Measurements from ENCODE around the gene BBOX1.

The BBOX1 gene

DNA sequence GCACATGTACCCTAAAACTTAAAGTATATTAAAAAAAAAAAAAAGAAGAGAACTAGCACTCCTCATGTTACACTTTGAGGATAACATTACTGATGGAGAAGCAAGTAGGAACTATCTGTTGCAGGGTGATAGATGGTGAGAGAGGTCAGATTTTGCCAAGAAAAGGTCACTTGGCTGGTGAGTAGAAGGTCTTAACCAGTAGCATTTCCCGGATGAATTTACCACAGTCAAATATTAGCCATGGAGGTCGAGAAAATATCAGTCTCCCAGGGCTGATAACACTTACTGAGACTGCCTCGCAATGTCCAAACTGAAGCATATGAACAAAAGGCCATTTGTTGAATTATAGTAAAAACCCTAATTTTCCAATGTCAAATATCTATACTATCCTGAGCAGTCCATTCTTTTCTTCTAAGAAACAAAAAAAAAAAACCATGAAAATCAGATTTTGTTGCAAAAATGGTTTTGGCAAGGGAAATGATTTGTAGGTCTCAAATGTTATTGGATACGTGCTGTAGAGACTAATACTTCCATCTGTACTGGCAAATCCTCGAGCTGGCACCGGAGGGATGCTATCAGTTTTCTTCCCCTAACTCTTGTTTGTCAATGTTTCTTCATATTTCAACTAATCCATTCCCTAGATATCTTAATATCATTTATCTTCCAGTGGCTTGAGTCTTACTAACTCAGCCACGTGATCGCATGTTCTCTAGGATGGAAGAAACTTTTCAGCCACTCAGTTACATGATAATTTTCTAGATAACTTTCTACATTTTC, 14.5 kb upstream of the BBOX1 start:
- DNase-seq = no peak

DNA sequence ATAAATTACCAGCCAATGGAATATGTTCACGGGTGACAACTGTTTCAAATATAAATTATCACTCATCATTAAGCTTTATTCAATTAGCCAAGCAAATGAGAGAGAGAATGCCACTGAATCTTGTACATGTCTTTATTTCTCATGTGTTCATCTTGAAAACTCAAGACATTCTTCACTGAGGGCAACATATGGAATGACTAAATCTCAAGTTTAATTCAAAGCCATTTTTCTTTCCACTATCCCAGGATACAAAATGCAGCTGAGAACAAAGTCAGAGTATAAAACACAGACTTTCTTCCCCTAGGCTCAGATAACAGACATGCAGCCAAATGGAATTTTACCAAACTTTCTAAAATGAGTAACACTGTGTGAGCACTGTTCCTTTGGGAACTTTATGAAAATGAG, 12.1 kb upstream of the BBOX1 start:
- DNase-seq = no peak

DNA sequence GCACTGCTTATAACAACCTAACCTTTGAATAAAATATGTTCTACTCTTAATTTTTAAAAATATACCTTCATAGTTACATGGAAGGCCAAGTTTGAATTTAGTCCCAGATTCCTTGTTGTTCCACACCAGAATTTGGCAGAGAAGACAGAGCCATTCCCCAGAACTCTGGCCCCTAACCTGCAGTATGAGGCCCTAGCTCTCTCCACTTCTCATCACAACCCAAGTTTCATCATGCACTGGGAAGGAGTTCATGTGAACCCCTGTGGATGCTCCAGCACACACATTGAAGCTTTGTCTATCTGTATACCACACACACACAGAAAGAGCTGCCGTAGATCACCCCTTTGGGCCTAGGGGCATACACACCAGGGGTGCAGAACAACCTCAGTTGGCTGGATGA, 10.6 kb upstream of the BBOX1 start:
- no peak for DNase-seq

DNA sequence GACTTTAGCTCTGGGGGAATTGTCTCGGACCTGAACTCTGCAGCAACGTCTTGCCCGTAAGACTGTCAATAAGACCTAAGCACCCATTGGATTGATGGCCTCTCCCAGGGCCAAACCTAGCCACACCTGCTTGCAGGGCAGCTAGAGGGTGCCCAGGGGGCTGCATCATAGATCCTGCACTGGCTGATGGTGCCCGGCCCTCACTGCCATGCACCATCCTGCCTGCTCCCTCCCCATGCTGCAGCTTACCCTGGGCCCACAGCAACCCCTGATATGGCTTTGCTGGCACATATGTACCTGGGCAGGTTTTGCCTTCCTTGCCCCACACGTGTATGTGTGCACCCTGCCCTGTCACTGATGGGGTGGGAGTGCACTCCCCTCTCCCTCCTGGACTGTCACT, 8.9 kb upstream of the BBOX1 start:
- no peak for DNase-seq

DNA sequence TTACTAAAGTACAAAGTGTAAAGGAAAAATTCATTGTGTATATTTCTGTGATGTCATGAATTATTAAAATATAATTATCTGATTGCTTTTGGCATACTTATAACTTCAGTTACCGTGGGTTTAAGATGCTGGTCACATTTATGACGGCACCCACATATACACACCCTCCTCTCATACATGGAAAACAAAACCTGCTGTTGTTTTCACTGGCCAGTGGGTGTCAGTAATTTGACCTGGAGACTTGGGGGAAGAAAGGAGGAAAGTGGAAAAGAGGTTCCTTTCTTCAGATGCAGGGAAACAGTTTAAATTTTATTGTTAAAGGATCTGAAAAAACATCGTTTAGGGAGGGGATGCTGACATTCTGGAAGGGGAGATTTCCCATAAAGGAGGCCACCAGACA, 742 bp upstream of the BBOX1 start:
- no peak for DNase-seq

DNA sequence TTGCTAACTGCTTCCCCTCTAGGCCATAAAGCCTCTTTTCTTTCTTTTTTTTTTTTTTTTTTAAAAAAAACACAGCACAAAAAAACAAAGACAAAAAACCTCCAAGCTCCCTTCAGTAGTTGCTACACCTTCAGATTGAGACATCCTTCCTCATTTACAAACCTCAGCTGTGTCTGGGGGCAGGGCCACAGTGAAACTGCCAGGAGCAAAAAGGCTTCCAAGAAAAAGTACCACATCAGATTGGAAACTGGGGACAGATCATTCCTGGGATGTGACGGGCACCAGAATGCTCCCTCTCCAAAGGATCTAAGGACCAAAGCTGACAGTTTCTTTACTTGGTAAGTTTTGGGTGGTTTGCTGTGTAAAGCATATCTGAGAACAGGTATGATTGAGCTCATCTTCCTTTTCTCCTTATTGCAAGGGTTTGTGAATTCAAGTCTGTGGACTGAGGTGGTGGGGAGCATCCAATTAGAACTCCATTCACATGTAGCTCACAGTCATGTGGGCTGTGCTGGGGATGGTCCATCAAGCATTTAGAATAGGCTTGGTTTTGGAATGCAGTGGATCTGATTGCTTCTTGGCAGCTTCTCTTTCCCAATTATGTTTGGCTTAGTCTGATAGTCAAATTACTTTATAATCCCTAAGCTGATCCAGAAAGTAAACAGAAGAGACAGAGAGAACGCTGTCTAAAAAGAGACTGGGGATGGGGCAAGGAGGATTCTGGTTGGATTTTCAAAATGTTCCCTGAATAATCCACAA, 705 bp downstream of the BBOX1 start:
- no peak for DNase-seq

DNA sequence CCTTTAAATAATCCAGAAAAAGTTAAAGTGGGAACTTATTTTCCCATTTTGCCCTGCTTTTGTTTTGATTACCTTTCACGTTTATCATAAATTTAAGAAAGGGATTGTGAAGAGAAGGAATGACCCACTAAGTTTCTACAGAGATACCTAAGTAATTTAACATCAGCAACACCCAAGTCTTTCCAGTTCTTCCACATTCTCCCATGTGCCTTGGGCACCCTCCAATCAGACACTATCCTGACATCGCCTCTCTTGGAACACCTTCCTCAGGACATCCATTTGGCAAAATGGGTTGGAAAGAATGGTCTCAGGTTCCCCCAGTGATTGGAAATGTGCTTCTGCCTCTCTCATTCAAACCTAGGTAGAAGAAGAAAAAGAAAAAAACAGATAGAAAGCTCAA, 6.3 kb downstream of the BBOX1 start:
- no peak for DNase-seq

DNA sequence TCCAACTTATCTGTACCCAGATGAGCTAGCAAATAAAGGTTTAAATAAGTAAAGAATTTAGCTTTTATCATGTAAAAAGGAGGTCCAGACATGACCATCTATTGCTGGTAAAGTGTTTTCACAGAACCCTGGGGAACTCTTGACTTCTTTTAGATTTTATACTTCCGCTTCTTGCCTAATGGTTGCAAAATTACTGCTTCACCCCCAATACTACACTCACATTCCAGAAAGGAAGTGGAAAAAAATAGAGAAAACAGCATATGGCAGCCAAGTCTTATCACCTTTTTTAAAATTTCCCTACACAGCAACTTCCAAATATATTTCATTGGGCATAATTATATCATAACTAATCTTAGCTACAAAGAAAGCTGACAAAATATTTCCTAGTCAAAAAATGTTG, 12.1 kb downstream of the BBOX1 start:
- DNase-seq = no peak

DNA sequence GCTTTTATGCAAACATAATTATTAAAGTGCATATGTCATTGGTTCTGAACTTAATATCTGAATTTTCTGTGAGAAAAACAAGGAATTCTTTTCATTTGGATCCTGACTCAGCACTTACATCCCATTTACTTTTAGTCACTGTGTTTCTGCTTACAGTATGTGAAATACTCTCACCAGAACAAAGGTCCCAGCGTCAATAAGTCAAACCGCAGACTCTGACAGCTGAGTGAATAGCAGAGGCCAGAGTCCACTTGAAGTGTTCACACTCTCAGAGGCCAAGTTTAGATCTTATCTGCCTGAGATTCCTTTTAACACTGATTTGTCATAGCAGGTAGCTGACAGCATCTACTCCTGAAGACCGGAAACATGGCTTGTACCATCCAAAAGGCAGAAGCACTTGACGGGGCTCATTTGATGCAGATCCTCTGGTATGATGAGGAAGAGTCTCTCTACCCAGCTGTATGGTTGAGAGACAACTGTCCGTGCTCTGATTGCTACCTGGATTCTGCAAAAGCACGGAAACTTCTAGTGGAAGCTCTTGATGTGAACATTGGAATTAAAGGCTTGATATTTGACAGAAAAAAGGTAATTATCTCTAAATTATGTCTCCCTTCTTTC, 14.6 kb downstream of the BBOX1 start:
- DNase-seq = peak; percentile 31 to 33

DNA sequence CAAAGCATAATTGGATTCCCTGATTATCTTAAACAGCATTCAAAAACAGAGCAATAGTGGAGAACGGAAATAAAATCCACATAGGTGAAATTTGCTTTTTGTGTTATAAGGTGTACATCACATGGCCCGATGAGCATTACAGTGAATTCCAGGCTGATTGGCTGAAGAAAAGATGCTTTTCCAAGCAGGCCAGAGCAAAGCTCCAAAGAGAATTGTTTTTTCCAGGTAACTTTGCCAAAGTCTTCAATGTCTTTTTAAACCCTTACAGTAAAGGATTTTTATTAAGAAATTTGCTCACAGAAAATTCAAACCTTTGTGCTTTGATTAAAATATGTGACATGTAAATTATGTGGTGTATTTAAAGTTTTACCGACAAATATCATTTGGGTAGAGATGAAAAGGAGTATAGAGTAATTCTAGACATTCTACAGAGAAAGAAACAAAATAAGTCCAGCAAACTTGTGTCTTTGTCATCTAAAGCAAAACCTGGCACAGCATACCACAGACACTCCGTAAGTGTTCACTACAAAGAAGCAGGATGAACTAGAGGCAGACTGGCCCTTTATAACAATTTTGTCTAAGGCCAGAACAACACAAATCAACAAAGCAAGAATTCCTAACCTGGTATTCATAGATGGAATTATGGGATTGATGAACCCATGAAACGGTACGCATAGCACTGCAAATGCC, 16.6 kb downstream of the BBOX1 start:
- DNase-seq = no peak

DNA sequence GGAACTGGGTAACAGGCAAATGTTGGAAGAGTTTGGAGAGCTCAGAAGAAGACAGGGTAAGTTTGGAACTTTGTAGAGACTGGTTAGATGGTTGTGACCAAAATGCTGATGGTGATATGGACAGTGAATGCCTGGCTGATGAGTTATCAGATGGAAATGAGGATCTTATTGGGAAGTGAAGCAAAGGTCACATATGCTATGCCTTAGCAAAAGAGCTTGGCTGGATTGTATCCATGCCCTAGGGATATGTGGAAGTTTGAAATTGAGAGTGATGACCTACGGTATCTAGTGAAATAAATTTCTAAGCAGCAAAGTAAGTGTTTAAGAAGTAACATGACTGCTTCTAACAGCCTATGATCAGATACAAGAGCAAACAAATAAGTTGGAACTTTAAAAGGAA, 17.8 kb downstream of the BBOX1 start:
- no peak for DNase-seq

DNA sequence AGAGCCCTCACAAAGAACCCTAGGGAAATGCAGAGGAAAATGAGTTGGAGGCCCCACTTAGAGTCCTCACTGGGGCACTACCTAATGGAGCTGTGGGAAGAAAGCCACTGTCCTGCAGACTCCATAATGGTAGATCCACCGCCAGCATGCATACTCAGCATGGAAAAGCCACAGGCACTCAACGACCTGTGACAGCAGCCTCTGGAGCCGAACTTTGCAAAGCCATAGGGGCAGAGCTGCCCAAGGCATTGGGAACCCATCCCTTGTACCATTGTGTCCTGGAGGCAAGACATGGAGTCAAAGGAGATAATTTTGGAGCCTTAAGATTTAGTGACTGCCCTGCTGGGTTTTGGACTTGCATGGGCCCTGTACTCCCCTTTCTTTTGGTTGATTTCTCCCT, 18.8 kb downstream of the BBOX1 start:
- no peak for DNase-seq

DNA sequence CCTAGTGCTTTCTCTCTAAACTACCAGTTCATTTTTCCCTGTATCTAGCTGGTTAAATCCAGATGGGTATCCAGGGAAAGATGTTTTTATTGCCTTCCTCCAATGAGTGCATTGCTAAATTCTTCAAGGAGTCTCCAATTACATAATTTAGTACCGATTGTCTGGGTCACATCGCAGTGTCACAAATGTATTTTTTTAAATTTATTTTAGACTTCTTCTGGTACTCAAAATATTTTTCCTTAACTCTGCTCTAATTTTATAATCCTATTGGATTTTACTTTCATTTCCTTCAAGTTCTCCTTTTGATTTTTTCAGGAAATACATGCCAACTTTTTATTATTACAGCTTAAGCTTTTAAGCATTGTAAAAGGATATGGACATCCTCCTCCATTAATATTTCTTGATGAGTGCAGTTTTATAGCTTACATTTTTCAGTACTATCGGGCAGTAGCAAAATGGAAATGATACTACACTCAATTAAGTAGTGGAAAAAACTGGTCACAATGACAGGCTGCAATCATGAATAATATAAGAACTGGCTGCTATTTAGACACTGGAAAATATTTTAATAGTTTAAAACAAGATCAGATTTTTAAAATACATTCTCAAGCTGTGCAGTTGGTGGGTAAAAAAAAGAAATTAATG, 20.3 kb downstream of the BBOX1 start:
- no peak for DNase-seq

DNA sequence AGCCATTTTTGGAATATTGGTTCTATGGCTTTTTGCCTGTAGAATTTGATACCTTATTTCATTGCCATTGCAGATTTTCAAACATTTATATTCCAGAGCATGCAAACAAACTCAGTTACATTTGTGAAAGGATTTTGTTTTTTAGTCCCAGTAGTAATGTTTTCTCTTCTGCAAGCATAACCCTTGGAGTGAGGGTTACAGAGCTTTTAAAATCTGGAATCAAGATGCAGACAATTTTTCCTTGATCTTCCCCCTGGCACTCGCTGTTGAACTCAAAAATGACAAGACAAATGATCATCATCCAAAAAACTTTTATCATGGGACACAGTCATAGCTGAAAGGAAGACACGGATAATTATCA, 20.8 kb downstream of the BBOX1 start:
- no peak for DNase-seq

DNA sequence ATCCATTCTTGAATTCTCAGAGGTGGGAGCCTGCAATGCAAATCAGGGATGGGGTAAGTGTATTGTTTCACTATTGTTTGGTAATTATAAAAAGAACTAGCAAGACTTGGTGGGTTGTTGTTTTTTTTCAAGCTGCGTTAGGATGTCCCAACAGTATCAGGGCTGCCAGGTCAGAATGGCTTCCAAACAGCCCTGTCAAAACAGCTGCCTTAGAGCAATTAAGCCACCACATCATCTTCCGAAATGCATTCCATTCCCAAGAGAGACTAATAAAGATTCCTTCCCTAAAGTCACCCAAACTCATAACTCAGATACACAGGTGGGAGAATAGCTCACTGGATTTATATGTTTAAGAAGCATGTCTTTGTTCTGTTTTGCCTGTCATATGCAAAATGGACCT, 23.5 kb downstream of the BBOX1 start:
- DNase-seq = no peak

DNA sequence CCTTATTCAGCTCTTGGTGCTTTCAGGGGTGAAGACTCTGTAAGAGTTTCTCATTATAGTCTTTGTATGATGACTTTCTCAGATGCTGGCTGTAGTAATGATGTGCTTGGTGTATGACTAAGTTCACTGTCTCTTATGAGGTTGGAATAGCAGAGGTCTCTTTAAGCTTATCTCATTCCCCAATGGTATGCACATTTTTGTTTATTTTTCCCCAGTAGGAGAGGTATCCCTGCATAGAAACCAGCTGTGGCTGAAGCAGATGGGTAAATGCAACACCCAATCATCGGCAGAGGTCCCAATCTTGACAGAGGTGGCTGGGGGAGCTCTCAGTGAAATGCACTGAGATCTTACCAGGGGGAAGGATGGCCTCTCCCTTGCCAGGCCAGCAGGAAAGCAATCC, 34.6 kb downstream of the BBOX1 start:
- no peak for DNase-seq

DNA sequence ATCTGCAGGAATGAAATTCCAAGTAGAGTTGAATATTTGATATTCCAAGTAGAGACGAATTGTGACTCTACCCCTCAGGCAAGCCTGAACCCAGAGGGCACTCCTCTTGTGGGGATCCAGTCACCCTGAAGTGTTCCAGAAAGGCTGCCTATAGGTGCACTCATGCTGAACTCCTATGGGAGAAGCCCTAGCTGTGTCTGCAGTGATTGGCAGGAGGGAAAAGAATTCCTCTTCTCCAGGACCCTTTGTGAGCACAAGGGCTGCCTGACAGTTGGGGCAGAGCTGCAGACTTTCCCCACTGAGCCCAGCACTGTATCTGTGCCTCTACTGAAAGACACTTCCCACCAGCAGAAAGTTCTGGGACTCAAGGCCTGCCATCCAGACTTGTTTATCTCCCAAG, 35.0 kb downstream of the BBOX1 start:
- DNase-seq = no peak

DNA sequence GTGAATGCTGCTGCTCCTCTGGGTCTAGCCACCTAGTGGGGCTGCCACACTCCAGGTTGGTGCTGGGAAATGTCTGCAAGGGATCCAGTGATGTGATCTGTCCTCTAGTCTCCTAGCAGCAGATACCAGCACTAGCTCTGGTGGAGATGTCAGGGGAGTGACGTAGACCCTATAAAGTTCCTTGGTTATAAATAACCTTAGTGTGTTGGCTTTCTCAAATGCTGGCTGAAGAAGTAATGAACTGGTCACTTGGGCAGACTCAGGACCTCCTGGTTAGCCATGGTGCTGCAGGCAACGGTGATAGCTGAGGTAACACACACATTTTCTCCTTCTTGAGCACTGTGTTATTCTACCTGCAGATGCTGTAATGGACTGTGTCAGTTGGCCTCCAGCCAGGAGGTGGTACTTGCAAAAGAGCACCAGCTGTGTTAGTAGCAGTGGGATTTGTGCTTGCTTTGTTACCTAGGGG, 35.5 kb downstream of the BBOX1 start:
- peak; percentile 22 to 26 for DNase-seq

DNA sequence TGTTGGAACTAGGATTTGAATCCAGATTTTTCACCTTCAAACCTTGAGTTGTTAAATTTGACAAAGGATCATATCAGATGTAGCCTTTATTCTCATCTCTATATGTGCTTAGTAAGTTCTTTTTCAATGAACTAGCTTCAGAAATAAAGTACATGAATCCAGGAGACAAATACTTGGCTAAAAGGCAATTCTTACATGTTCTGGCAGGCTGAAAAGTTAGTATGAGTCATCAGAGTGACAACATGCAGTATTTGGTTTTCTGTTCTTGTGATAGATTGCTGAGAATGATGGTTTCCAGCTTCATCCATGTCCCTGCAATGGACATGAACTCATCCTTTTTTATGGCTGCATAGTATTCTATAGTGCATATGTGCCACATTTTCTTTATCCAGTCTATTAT, 40.4 kb downstream of the BBOX1 start:
- DNase-seq = no peak

DNA sequence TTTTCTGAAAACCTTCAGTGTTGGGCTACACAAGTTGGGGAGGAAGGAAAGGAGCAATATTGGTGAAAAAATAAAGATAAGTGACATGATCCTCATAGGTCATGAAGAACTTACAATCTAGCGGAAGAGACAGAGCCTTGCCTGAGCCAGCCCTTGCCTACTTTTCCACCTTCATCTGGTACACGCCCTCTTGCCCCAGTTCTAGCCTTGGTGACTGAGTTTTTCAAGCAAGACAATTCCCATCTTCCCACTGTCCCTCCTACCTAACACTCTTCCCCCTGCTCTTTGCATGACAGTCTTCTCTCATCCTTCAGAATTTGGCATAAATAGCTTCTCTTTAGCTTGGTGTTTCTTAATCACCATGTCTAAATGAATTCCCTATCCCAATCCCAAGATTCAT, 42.6 kb downstream of the BBOX1 start:
- DNase-seq = no peak

DNA sequence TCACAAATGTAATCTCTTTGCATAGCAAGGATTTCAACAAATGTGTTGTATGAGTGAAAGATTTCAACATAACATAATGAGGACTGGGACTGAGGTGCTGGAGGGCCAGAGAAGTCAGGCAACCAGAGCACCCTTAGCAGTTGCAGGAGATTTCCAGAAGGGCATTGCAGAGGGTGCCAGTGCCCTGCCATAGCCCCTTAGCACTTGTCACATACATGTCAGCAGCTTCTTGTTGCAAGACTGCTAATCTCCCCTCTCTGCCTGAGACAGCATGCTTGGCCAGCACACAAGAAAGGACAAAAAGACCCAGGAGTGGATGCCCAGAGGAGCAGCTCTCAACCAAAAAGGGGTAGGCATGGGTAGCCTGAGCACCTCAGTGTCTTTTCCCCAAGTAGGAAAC, 43.2 kb downstream of the BBOX1 start:
- no peak for DNase-seq

DNA sequence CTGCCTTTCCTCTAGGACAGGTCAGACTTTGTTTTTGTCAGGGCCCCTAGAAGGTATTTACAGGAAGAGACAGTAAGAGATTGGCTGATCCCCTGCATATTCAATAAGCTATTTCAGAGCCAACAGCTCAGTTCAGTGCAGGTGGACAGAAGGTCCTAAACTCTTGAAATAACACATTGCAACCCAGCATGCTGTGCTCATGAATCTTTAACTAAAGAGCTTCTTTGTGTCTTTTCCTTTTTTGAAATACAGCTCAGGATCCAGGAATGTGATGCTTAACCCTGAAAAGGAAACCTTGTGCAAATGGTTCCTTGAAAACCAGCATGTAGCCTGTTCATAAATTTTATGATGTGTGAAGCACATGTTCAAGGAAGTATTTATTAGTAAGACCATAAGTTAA, 43.9 kb downstream of the BBOX1 start:
- DNase-seq = no peak

DNA sequence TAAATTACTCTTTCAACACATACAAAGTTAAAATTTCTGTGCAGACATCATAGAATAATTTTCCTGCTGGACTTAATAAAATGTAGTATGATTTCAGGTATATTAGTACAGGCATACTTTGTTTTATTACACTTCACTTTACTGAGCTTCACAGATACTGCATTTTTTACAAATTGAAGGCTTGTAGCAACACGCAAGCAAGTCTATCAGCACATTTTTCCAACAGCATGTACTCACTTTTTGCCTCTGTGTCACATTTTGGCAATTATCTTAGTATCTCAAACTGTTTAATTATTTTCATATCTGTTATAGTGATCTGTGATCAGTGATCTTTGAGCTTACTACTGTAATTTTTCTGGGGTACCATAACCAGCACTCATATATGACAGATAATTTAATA, 44.5 kb downstream of the BBOX1 start:
- DNase-seq = no peak

Data from NCI-H187 (cell line).